ENCODE results near the gene BSG. TPM values are rescaled to one million over a fixed set of nuclear protein-coding genes. Genes with fewer than 3 reads are reported as not detected.

BSG gene
- total and polyA plus RNA-seq, 8 donors, result 259 to 457 (median 328) TPM

DNA sequence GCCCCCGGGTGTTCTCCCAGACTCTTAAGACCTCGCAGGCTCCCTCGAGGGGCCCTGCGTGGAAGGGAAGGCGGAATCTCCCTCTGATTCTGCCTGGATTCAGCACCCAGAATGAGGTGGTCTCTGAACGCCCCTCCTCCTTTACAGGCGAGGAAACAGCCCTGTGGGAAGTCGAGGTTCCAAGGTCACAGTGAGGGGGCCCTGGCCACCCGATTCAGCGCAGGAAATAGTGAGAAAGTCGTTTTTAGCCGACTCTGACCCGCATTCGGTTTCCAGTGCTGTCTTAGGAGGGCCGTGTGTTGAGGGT lies 1.1 kb downstream of the BSG start:
- TF ChIP-seq, protein P1, sequence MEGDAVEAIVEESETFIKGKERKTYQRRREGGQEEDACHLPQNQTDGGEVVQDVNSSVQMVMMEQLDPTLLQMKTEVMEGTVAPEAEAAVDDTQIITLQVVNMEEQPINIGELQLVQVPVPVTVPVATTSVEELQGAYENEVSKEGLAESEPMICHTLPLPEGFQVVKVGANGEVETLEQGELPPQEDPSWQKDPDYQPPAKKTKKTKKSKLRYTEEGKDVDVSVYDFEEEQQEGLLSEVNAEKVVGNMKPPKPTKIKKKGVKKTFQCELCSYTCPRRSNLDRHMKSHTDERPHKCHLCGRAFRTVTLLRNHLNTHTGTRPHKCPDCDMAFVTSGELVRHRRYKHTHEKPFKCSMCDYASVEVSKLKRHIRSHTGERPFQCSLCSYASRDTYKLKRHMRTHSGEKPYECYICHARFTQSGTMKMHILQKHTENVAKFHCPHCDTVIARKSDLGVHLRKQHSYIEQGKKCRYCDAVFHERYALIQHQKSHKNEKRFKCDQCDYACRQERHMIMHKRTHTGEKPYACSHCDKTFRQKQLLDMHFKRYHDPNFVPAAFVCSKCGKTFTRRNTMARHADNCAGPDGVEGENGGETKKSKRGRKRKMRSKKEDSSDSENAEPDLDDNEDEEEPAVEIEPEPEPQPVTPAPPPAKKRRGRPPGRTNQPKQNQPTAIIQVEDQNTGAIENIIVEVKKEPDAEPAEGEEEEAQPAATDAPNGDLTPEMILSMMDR (IDR thresholded peaks at IDR 0.05), result no peak
- Histone ChIP-seq H3K4me3 (peak overlapping the region; percentile 87 to 95), H3K9me3 (no peaks in the 10 kb centered on the region), H3K36me3 (peaks cover 0 to 13% of the 10 kb centered on the region in 2 donors), H3K27ac (peak overlapping the region in 1 of 2 donors; percentile 73), H3K27me3 (no peaks in the 10 kb centered on the region), H3K4me1 (peaks cover 16 to 48% of the 10 kb centered on the region in 2 donors)
- intact Hi-C loops (cut with DNase I), result no loop called here
- ATAC-seq, result no peak
- no peak for DNase-seq

DNA sequence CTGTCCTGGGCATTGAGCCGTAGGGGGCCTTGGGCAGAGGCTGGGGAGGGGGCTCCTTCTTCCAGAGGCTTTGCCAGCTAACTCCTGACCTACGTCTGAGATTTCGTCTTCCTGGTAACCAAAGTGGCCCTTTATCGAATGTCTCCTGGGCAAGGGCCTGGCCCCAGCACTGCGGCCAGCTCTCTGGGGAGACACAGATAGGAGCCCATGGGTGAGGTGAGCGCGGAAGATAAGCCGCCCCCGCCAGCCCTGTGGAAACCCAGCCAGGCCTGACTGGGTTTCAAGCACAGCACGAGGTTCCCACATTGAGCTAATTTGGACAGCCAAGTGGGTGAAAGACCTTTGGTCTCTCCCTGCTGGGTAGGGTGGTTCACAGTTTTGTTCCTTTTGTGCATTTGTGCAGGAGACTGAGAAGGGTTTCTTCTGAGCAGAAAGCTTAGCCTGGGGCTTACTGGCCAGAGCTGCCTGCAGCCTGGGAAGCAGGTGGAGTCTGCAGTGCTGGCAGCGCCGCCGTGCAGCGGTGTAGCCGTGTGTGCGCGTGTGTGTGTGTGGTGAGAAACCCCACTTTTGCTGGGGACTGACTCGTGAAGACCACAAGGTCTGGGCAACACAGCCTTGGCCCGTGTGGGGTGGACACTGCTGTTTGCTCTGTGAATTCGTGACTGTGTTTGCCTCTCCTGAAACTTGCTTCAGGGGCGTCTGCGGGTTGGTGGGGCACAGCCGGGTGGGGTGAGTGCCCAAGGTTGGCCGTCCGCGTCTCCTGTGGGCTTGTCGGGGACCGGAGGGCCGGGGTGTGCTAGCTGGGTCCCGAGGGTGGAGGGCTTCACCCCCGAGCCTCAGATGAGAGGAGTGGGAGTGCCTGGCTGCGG lies 2.5 kb downstream of the BSG start:
- intact Hi-C loops (cut with DNase I), result no loop called here
- DNase-seq, result peak in 1 of 4 donors; percentile 80
- Histone ChIP-seq H3K4me3 (peak overlapping the region in 1 of 2 donors; percentile 13), H3K4me1 (peaks cover 16 to 48% of the 10 kb centered on the region in 2 donors), H3K27me3 (no peaks in the 10 kb centered on the region), H3K27ac (no peak overlapping the region), H3K9me3 (no peaks in the 10 kb centered on the region), H3K36me3 (peaks cover 0 to 26% of the 10 kb centered on the region in 2 donors)
- TF ChIP-seq, protein P1 (IDR thresholded peaks at IDR 0.05), result no peak
- peak; percentile 2 for ATAC-seq

GRCh38 chr19:575527-576506 lies 3.4 kb downstream of the BSG start:
- TF ChIP-seq, protein P1 (IDR thresholded peaks at IDR 0.05), result no peak
- Histone ChIP-seq H3K36me3 (peaks cover 0 to 35% of the 10 kb centered on the region in 2 donors), H3K27me3 (no peaks in the 10 kb centered on the region), H3K9me3 (no peaks in the 10 kb centered on the region), H3K27ac (no peak overlapping the region), H3K4me1 (peaks cover 16 to 47% of the 10 kb centered on the region in 2 donors), H3K4me3 (no peak overlapping the region)
- no peak for ATAC-seq
- intact Hi-C loops (cut with DNase I), result no loop called here
- DNase-seq, result peak in 2 of 4 donors; percentile 42 to 67

GRCh38 chr19:576768-577438 lies 4.5 kb downstream of the BSG start:
- intact Hi-C loops (cut with DNase I), result no loop called here
- Histone ChIP-seq H3K4me3 (no peak overlapping the region), H3K36me3 (peaks cover 0 to 44% of the 10 kb centered on the region in 2 donors), H3K9me3 (no peaks in the 10 kb centered on the region), H3K27me3 (no peaks in the 10 kb centered on the region), H3K4me1 (peaks cover 16 to 39% of the 10 kb centered on the region in 2 donors), H3K27ac (no peak overlapping the region)
- TF ChIP-seq, protein P1 (IDR thresholded peaks at IDR 0.05), result no peak
- peak in 1 of 4 donors; percentile 67 for DNase-seq
- no peak for ATAC-seq
